C4-2B (cell line): Measurements from ENCODE around the gene PACS2.

Experiments
- ZFX ChIP-seq: fragments of 450-650 bp; IDR thresholded peaks from 2 replicates; pipeline ENCODE4 v1.6.1; 2017
- TF ChIP-seq, protein P1 (sequence below): fragments of 450-650 bp; conservative IDR thresholded peaks from 2 replicates; pipeline ENCODE4 v1.5.1; 2017; ENCODE audit warnings: mild to moderate bottlenecking

DNA sequence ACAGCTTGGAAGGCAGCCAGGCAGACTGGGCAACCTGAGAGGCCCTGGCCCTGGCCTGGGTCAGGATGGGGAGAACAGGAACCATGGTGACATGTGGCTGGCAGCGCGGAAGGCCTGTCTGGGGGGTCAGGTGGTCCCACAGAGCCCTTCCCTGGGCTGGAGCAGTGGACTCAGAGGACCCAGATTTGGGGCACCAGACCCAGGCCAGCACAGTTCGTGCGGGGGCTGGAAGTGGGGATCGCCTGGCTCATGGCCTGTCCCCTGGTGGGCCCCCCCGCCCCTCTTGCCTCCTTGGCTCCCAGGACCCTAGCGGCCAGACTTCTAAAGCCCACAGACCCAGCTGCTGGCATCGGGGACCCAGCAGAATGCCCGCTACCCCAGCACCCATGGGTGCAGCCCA lies 126.4 kb downstream of the PACS2 start:
- TF ChIP-seq, protein P1, sequence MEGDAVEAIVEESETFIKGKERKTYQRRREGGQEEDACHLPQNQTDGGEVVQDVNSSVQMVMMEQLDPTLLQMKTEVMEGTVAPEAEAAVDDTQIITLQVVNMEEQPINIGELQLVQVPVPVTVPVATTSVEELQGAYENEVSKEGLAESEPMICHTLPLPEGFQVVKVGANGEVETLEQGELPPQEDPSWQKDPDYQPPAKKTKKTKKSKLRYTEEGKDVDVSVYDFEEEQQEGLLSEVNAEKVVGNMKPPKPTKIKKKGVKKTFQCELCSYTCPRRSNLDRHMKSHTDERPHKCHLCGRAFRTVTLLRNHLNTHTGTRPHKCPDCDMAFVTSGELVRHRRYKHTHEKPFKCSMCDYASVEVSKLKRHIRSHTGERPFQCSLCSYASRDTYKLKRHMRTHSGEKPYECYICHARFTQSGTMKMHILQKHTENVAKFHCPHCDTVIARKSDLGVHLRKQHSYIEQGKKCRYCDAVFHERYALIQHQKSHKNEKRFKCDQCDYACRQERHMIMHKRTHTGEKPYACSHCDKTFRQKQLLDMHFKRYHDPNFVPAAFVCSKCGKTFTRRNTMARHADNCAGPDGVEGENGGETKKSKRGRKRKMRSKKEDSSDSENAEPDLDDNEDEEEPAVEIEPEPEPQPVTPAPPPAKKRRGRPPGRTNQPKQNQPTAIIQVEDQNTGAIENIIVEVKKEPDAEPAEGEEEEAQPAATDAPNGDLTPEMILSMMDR: no peak
- TF ChIP-seq ZFX: no peak
